Measurements from ENCODE around the gene MCRS1. TPM values are rescaled to one million over a fixed set of nuclear protein-coding genes. Genes with fewer than 3 reads are reported as not detected.

The MCRS1 gene
- total RNA-seq, 1 experiment from 2014 or later: 86.8 TPM

DNA sequence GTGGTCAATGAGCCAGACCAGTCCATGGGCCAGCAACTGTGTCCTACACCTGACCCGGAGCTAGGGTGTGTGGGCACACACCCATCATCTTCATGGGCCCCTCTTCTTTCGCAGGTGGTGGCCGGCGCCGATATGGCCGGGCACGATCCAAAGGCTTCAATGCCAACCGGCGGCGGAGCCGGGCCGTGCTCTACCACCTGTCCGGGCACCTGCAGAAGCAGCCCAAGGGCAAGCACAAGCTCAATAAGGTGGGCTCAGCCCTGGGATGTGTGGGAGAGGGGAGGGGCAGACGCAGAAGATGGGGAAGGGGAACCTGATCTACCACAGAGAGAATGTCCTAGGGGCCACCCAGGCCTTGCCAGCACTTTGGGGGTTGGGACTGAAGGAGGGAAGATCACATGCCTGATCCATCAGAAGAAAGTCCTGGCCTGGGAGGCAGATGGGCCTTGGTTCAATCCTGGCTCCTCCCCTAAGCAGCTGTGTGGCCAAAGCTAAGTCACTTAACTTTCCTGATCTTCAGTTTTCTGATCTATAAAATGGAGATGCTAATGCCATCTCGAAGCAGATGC lies 25.3 kb downstream of the MCRS1 start:
- Histone ChIP-seq H3K79me2 (ENCODE audit: low read length) (no peaks in the 10 kb centered on the region), H3K4me3 (ENCODE audit: low read length) (no peak overlapping the region), H3K9me3 (ENCODE audit: low read length) (no peaks in the 10 kb centered on the region), H3K27me3 (ENCODE audit: low read length) (peaks cover 7% of the 10 kb centered on the region; the same call in 1 of the 2 replicates), H3K36me3 (ENCODE audit: low read depth, low read length) (no peaks in the 10 kb centered on the region), H3K4me1 (ENCODE audit: insufficient read depth, low read length) (peaks cover 18% of the 10 kb centered on the region), H3K4me2 (ENCODE audit: low read length) (no peak overlapping the region), H3F3A (ENCODE audit: low read length, unreplicated experiment) (no peaks in the 10 kb centered on the region), H4K20me1 (ENCODE audit: low read length) (no peaks in the 10 kb centered on the region), H2AFZ (ENCODE audit: low read length) (no peak overlapping the region), H3K9ac (ENCODE audit: low read length) (no peak overlapping the region), H3K27ac (ENCODE audit: low read length) (no peak overlapping the region), H3K9me2 (replicated peaks; ENCODE audit: low read length) (no peaks in the 10 kb centered on the region)
- ChIA-PET CTCF (no interaction called here), POLR2A (ENCODE audit: unreplicated experiment) (interaction anchor here (0.6 kb wide), 1 partner anchor 182 kb away, joined by 8 read pairs; no protein-coding TSS in a partner anchor)
- ATAC-seq (no peak), DNase-seq (no peak)
- BruUV-seq (replicated peaks): no TSS peak
- intact Hi-C loops (cut with micrococcal nuclease): no loop called here
- TF ChIP-seq EZH2phosphoT487 (IDR thresholded peaks at IDR 0.05; ENCODE audit: borderline replicate concordance, low read length) (no peak), EZH2 (IDR thresholded peaks at IDR 0.05; ENCODE audit: low read length, unreplicated experiment) (no peak)
- TF ChIP-seq, protein P1, sequence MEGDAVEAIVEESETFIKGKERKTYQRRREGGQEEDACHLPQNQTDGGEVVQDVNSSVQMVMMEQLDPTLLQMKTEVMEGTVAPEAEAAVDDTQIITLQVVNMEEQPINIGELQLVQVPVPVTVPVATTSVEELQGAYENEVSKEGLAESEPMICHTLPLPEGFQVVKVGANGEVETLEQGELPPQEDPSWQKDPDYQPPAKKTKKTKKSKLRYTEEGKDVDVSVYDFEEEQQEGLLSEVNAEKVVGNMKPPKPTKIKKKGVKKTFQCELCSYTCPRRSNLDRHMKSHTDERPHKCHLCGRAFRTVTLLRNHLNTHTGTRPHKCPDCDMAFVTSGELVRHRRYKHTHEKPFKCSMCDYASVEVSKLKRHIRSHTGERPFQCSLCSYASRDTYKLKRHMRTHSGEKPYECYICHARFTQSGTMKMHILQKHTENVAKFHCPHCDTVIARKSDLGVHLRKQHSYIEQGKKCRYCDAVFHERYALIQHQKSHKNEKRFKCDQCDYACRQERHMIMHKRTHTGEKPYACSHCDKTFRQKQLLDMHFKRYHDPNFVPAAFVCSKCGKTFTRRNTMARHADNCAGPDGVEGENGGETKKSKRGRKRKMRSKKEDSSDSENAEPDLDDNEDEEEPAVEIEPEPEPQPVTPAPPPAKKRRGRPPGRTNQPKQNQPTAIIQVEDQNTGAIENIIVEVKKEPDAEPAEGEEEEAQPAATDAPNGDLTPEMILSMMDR (conservative IDR thresholded peaks at IDR 0.05; ENCODE audit: low read depth, low read length): no peak

DNA sequence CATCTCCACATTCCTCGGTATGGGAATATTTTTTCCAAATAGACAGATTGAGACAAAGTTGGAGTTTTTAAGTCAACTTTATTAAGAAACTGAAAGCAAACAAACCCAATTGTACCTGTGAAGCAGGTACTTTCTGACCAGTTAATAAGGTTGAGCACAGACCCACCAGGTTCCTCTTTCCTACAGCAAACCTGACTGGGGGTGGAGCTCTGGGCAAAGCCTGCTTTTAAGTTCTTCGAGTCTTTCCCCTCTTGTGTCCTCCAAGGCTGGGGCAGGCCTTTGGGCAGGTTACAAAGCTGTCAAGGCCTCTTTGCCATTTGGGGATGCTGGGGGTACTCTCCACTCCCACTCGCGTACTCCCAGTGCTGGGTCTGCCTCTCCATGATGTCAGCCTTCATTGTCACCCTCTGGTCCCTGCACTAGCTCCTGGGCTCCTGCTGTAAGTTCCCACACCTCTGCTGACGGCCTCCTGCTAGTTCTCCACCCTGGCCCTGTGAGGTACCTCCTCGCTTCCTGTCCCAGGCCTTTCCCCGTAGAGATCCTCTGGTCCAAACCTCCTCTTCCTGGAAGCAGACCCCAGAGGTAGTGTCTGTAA lies 25.9 kb downstream of the MCRS1 start:
- Histone ChIP-seq H3K9me3 (ENCODE audit: low read length) (no peaks in the 10 kb centered on the region), H3K9ac (ENCODE audit: low read length) (no peak overlapping the region), H3F3A (ENCODE audit: low read length, unreplicated experiment) (no peaks in the 10 kb centered on the region), H3K27ac (ENCODE audit: low read length) (no peak overlapping the region), H3K27me3 (ENCODE audit: low read length) (peaks cover 11% of the 10 kb centered on the region; the same call in 1 of the 2 replicates), H3K4me1 (ENCODE audit: insufficient read depth, low read length) (peaks cover 21% of the 10 kb centered on the region), H3K4me2 (ENCODE audit: low read length) (no peak overlapping the region), H4K20me1 (ENCODE audit: low read length) (no peaks in the 10 kb centered on the region), H3K36me3 (ENCODE audit: low read depth, low read length) (no peaks in the 10 kb centered on the region), H3K79me2 (ENCODE audit: low read length) (no peaks in the 10 kb centered on the region), H2AFZ (ENCODE audit: low read length) (no peak overlapping the region), H3K4me3 (ENCODE audit: low read length) (no peak overlapping the region), H3K9me2 (replicated peaks; ENCODE audit: low read length) (no peaks in the 10 kb centered on the region)
- TF ChIP-seq, protein P1 (conservative IDR thresholded peaks at IDR 0.05; ENCODE audit: low read depth, low read length): no peak
- TF ChIP-seq EZH2phosphoT487 (IDR thresholded peaks at IDR 0.05; ENCODE audit: borderline replicate concordance, low read length): no peak
- no peak for TF ChIP-seq EZH2 (IDR thresholded peaks at IDR 0.05; ENCODE audit: low read length, unreplicated experiment)
- CTCF ChIA-PET: no interaction called here
- ATAC-seq (no peak), DNase-seq (no peak)
- no TSS peak for BruUV-seq (replicated peaks)
- intact Hi-C loops (cut with micrococcal nuclease): no loop called here
- POLR2A ChIA-PET (ENCODE audit: unreplicated experiment): no interaction called here

GRCh38 chr12:49541140-49541861 lies 26.6 kb downstream of the MCRS1 start:
- ChIA-PET POLR2A (ENCODE audit: unreplicated experiment) (no interaction called here), CTCF (no interaction called here)
- no peak for ATAC-seq
- Histone ChIP-seq H3K79me2 (ENCODE audit: low read length) (no peaks in the 10 kb centered on the region), H3K4me2 (ENCODE audit: low read length) (no peak overlapping the region), H3K9me2 (replicated peaks; ENCODE audit: low read length) (no peaks in the 10 kb centered on the region), H2AFZ (ENCODE audit: low read length) (no peak overlapping the region), H3K4me3 (ENCODE audit: low read length) (no peak overlapping the region), H3K9ac (ENCODE audit: low read length) (no peak overlapping the region), H3K4me1 (ENCODE audit: insufficient read depth, low read length) (peaks cover 23% of the 10 kb centered on the region), H3F3A (ENCODE audit: low read length, unreplicated experiment) (no peaks in the 10 kb centered on the region), H3K27ac (ENCODE audit: low read length) (no peak overlapping the region), H3K9me3 (ENCODE audit: low read length) (no peaks in the 10 kb centered on the region), H3K36me3 (ENCODE audit: low read depth, low read length) (no peaks in the 10 kb centered on the region), H3K27me3 (ENCODE audit: low read length) (peaks cover 11% of the 10 kb centered on the region; the same call in 1 of the 2 replicates), H4K20me1 (ENCODE audit: low read length) (no peaks in the 10 kb centered on the region)
- BruUV-seq (replicated peaks): no TSS peak
- no peak for DNase-seq
- intact Hi-C loops (cut with micrococcal nuclease): no loop called here
- TF ChIP-seq EZH2phosphoT487 (IDR thresholded peaks at IDR 0.05; ENCODE audit: borderline replicate concordance, low read length) (no peak), EZH2 (IDR thresholded peaks at IDR 0.05; ENCODE audit: low read length, unreplicated experiment) (no peak)
- TF ChIP-seq, protein P1 (conservative IDR thresholded peaks at IDR 0.05; ENCODE audit: low read depth, low read length): no peak

Measured in PC-3 (cell line).